GM12865 (cell line): Measurements from ENCODE around the gene TRNT1.
A peak's percentile ranks its signal among the peaks of the same experiment; 100 is the strongest.

ENCODE experiments used
- DNase-seq: peaks from one replicate; pipeline ENCODE4 v3.0.0; 2010; ENCODE audit warnings: low read depth
- H3K4me3 ChIP-seq: 2 replicates; pipeline ENCODE4 v1.5.1; 2011; ENCODE audit warnings: mild to moderate bottlenecking, low read depth, low read length, control low read depth
- TF ChIP-seq, protein P1 (sequence below): IDR thresholded peaks from 2 replicates; pipeline ENCODE4 v1.5.1; 2011; ENCODE audit warnings: low read length, control low read depth, low read depth, inconsistent platforms; ENCODE audit not compliant: insufficient read depth; ENCODE audit errors: missing control alignments

Gene TRNT1

GRCh38 chr3:3172627-3173026 lies 45.9 kb downstream of the TRNT1 start:
- no peak for DNase-seq
- TF ChIP-seq, protein P1, sequence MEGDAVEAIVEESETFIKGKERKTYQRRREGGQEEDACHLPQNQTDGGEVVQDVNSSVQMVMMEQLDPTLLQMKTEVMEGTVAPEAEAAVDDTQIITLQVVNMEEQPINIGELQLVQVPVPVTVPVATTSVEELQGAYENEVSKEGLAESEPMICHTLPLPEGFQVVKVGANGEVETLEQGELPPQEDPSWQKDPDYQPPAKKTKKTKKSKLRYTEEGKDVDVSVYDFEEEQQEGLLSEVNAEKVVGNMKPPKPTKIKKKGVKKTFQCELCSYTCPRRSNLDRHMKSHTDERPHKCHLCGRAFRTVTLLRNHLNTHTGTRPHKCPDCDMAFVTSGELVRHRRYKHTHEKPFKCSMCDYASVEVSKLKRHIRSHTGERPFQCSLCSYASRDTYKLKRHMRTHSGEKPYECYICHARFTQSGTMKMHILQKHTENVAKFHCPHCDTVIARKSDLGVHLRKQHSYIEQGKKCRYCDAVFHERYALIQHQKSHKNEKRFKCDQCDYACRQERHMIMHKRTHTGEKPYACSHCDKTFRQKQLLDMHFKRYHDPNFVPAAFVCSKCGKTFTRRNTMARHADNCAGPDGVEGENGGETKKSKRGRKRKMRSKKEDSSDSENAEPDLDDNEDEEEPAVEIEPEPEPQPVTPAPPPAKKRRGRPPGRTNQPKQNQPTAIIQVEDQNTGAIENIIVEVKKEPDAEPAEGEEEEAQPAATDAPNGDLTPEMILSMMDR: no peak
- no peak overlapping the region for H3K4me3 ChIP-seq

GRCh38 chr3:3177861-3178497 lies 51.2 kb downstream of the TRNT1 start:
- peak overlapping the region; percentile 66 for H3K4me3 ChIP-seq
- TF ChIP-seq, protein P1: no peak
- no peak for DNase-seq

- no peak for DNase-seq
- H3K4me3 ChIP-seq: peak overlapping the region; percentile 66
- TF ChIP-seq, protein P1: no peak
Measured at GRCh38 chr3:3178498-3179328, 52.0 kb downstream of the TRNT1 start.

DNA sequence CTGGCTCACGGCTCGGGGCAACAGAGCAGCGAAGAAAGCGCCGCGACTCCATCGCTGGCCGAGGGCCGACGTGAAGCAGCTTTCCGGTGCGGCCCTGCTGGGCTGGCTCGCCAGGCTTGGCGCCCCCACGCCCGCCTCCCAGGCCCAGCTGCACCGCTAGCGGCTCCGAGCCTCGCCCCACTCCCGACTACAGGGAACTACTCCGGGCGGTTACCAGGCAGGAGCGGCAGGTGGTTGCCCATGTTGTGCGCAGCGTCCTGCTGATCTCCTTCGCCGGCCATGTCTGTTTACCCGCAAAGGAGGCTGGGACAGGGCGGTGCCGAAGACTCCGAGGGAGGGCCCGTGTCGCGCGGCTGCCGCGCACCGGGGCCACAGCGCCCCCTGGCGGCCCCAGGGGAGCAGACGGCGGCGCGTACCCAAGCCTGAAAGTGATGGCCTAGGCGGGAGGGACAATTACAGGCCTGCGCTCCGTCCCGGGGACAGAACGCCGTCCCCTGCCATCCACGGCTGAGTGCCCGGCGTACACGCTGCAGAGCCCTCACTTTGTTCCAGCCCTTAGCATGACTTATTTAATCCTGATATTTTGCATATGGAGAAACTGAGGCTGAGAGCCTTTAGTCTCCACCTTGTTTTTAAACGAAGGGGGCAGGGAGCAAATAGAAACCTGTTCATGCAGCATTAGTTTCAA lies 52.8 kb downstream of the TRNT1 start, which contains the start of gene CRBN:
Gene CRBN, minus strand, starts transcription at position 285 of the 688 bp plus-strand sequence. Its CDS starts 4 bp downstream, at position 281.
- TF ChIP-seq, protein P1: peak; percentile 98
- peak; percentile 90 for DNase-seq
- peak within 1 kb of the TSS; percentile 66 for H3K4me3 ChIP-seq

GRCh38 chr3:3180456-3180855 lies 53.7 kb downstream of the TRNT1 start:
- H3K4me3 ChIP-seq: no peak overlapping the region
- TF ChIP-seq, protein P1: no peak
- DNase-seq: no peak

DNA sequence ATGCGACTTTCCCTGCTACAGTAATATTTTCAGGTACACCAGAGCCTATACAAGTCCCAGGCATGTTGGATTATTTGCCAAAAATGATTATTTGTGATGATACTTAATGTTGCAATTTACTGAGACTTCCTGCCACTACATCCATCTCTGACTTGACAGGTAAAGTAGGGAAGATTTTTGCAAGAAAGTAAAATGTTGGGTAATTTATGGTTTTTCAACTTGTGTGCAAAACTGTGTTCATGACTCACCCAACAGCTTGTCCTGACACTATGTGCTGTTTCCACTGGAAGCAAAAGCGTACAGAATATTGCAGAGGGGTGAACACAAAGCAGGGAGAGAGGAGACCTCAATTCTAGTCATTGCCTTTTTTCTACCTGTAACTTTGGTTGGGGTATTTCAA lies 58.1 kb downstream of the TRNT1 start:
- no peak for DNase-seq
- TF ChIP-seq, protein P1: no peak
- no peak overlapping the region for H3K4me3 ChIP-seq
